ENCODE measurements around the gene MAP1LC3B. TPM values are rescaled to one million over a fixed set of nuclear protein-coding genes. Genes with fewer than 3 reads are reported as not detected.

MAP1LC3B gene
- total RNA-seq, 2 donors from 2014 or later = 41.9 to 51.8 TPM

DNA sequence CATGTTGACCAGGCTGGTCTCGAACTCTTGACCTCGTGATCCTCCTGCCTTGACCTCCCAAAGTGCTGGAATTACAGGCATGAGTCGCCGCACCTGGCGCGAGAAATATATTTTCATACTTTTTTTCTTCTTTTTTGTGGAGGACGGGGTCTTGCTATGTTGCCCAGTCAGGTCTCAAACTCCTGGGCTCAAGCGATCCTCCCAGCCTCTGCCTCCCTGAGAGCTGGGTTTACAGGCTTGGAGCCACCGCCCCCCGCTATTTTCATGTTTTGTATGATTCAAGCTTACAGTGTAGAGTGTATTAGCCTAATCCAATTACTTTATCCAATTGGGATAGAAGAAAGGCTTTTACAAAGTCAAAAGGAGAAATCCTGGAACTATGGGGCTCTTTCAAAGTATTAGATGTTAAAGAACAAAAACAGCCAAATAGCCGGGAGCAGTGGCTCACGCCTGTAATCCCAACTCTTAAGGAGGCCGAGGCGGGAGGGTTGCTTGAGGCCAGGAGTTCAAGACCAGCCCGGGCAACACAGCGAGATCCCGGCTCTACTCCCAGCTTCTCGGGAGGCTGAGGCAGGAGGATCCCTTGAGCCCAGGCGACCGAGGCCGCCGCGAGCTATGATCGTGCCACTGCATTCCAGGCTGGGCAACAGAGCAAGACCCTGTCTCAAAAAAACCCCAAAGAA, 1.4 kb upstream of the MAP1LC3B start:
- Histone ChIP-seq H3K27ac (peak overlapping the region; percentile 87 to 96), H3K9me3 (no peaks in the 10 kb centered on the region), H3K4me1 (replicated peaks) (peaks cover 12% of the 10 kb centered on the region), H3K27me3 (replicated peaks; ENCODE audit: insufficient read depth) (no peaks in the 10 kb centered on the region), H3K4me3 (peak overlapping the region in 1 of 2 donors; percentile 72), H3K36me3 (no peaks in the 10 kb centered on the region)
- intact Hi-C loops (cut with DNase I) = no loop called here
- DNase-seq (ENCODE audit: low spot score) = no peak
- WGBS = 96% methylated on average over 24 of the region's 24 CpGs
- TF ChIP-seq, protein P1, sequence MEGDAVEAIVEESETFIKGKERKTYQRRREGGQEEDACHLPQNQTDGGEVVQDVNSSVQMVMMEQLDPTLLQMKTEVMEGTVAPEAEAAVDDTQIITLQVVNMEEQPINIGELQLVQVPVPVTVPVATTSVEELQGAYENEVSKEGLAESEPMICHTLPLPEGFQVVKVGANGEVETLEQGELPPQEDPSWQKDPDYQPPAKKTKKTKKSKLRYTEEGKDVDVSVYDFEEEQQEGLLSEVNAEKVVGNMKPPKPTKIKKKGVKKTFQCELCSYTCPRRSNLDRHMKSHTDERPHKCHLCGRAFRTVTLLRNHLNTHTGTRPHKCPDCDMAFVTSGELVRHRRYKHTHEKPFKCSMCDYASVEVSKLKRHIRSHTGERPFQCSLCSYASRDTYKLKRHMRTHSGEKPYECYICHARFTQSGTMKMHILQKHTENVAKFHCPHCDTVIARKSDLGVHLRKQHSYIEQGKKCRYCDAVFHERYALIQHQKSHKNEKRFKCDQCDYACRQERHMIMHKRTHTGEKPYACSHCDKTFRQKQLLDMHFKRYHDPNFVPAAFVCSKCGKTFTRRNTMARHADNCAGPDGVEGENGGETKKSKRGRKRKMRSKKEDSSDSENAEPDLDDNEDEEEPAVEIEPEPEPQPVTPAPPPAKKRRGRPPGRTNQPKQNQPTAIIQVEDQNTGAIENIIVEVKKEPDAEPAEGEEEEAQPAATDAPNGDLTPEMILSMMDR (IDR thresholded peaks at IDR 0.05) = no peak
- no peak for TF ChIP-seq POLR2A (IDR thresholded peaks at IDR 0.05)
- TF ChIP-seq POLR2AphosphoS5 (IDR thresholded peaks at IDR 0.05) = no peak

DNA sequence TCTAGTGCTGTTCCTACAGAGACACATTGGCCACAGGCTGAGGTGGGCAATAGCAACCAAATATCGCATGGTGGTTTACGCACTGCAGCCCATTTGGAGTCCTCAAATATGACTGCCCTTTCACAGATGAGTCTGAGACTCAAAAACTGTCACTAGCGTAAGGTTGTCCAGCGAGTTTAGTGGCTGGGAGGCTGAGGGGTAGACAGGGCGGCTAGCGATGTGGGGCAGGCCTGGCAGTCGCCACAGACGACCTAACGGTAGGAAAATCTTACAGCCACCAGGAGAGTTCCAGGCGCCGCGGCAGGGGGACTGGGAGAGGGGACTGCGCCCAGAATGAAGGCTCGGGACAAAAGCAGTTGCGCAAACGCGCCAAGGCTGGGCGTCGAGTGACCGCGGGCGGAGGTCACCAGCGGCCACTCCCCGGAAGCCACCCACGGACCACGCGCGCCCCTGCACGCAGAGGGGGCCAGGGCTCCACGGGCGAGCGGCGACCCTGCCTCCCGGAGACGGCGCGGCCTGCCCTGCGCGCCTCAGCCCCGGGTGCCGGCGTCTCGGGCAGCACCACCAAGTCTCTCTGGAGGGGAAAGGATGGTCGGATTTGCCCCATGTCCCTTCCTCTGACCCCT, 699 bp upstream of the MAP1LC3B start:
- no peak for DNase-seq (ENCODE audit: low spot score)
- H3K36me3 ChIP-seq = no peaks in the 10 kb centered on the region
- 9% methylated on average over 31 of the region's 44 CpGs for WGBS
- TF ChIP-seq POLR2A (IDR thresholded peaks at IDR 0.05) (no peak), POLR2AphosphoS5 (IDR thresholded peaks at IDR 0.05) (no peak)
- TF ChIP-seq, protein P1 (IDR thresholded peaks at IDR 0.05) = no peak
- H3K27me3 ChIP-seq (replicated peaks; ENCODE audit: insufficient read depth) = no peaks in the 10 kb centered on the region
- H3K27ac ChIP-seq = peak overlapping the region; percentile 87 to 96
- peaks cover 12% of the 10 kb centered on the region for H3K4me1 ChIP-seq (replicated peaks)
- peak overlapping the region; percentile 72 to 90 for H3K4me3 ChIP-seq
- H3K9me3 ChIP-seq = no peaks in the 10 kb centered on the region
- intact Hi-C loops (cut with DNase I) = no loop called here

DNA sequence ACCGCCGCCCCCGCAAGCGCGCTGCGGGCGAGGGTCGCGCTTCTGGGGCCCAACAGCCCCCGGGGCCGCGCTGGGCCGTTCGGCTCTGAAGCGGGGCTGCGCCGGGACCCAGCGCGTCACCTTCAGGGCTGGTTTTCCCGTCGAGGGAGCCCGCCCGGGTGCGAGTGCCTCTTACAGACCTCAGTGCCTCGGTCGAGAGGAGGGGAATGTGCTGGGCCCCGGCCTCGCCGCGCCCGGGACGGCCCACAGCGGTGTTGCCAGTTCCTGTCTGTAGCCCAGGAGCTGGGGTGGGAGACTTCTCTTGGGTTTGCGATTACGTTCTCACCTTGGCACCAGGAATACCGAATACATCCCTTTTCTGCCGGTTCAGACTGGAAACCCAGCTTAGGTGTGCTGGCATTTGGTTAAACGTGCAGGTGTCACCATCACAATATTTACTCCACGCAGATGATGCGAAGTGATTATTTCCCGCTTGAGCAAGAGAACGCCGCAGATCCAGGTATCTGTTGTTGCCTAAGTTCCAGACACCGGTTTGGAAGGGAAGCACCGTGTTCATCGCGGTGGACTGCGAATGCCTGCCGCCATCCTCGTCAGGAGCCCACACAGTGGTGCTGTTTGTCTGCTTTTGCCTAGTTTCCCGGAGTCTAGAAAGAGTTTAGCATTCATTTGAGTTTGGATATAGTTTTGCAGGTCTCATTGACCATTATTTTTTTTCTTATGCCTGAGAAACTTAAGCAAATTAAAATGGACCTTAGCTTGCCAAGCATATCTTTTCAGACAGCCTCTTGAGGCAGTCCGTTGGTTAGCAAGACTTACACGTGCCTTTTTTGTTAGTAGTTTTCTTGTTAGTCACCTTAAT, 914 bp downstream of the MAP1LC3B start:
- TF ChIP-seq, protein P1 (IDR thresholded peaks at IDR 0.05) = peak in 2 of 4 experiments; percentile 7 to 32
- TF ChIP-seq POLR2AphosphoS5 (IDR thresholded peaks at IDR 0.05) (peak; percentile 27), POLR2A (IDR thresholded peaks at IDR 0.05) (peak; percentile 15)
- peak overlapping the region; percentile 87 to 96 for H3K27ac ChIP-seq

DNA sequence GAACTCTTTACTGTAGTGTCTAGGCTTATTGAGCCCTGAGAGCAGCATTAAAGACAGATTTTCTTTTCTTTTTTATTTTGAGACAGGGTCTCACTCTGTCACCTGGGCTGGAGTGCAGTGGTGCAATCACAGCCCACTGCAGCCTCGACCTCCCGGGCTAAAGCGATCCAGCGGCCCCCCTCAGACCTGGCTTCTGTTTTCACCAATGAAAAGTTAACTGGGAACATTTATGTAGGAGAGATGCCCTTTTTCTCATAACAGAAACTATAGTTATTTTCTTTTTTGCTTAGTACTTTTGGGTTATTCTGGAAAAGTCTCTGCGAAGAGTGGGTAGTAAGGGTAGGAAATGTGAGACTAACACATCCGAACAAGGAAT, 1.5 kb downstream of the MAP1LC3B start:
- H3K36me3 ChIP-seq = no peaks in the 10 kb centered on the region
- intact Hi-C loops (cut with DNase I) = loop anchor here (2.0 kb wide), 1 partner anchor 77 kb away; the partner anchor contains the start of gene C16orf95
- peak overlapping the region; percentile 87 to 96 for H3K27ac ChIP-seq
- no peak for DNase-seq (ENCODE audit: low spot score)
- WGBS = 77% methylated on average over 6 of the region's 6 CpGs
- H3K4me1 ChIP-seq (replicated peaks) = peaks cover 8% of the 10 kb centered on the region
- TF ChIP-seq POLR2A (IDR thresholded peaks at IDR 0.05) (no peak), POLR2AphosphoS5 (IDR thresholded peaks at IDR 0.05) (no peak)
- TF ChIP-seq, protein P1 (IDR thresholded peaks at IDR 0.05) = no peak
- H3K27me3 ChIP-seq (replicated peaks; ENCODE audit: insufficient read depth) = no peaks in the 10 kb centered on the region
- H3K4me3 ChIP-seq = peak overlapping the region in 1 of 2 donors; percentile 90
- no peaks in the 10 kb centered on the region for H3K9me3 ChIP-seq

More for the DNA sequence above, 914 bp downstream of the MAP1LC3B start:
- DNase-seq (ENCODE audit: low spot score) = no peak
- Histone ChIP-seq H3K4me1 (replicated peaks) (peaks cover 8% of the 10 kb centered on the region), H3K27me3 (replicated peaks; ENCODE audit: insufficient read depth) (no peaks in the 10 kb centered on the region), H3K4me3 (peak overlapping the region; percentile 72 to 90), H3K9me3 (no peaks in the 10 kb centered on the region), H3K36me3 (no peaks in the 10 kb centered on the region)
- under 1% methylated on average over 53 of the region's 53 CpGs for WGBS
- intact Hi-C loops (cut with DNase I) = loop anchor here (2.0 kb wide), 1 partner anchor 76 kb away; the partner anchor contains the start of gene C16orf95
